B cell (primary cell): ENCODE results near the gene KISS1R. TPM values are rescaled to one million over a fixed set of nuclear protein-coding genes. Genes with fewer than 3 reads are reported as not detected.

Source experiments
- ATAC-seq: fragments of 200-7000 bp; cut with Tn5 transposase; one replicate; pipeline ENCODE4 v1.10.0; 2021; ENCODE audit warnings: low read depth, mild to moderate bottlenecking, moderate number of reproducible peaks, moderate library complexity
- CTCF ChIA-PET: fragments of 350-600 bp; sonication (Branson Sonifier 250); formaldehyde crosslinking; loops from one replicate; lab custom pipeline; 2021; ENCODE audit warnings: antibody characterized with exemption, inconsistent platforms; lab: Charles Lee
- POLR2A ChIA-PET: fragments of 350-600 bp; sonication (Branson Sonifier 250); formaldehyde crosslinking; loops from one replicate; lab custom pipeline; 2021; ENCODE audit warnings: antibody characterized with exemption; lab: Charles Lee
- DNase-seq: peaks from one replicate; pipeline ENCODE4 v3.0.0; 2013
- H2AFZ ChIP-seq: 2 replicates; pipeline ENCODE4 v1.6.1; 2012; ENCODE audit warnings: mild to moderate bottlenecking, low read depth, low read length; ENCODE audit not compliant: insufficient read depth, poor library complexity, severe bottlenecking
- H3K27ac ChIP-seq, 2 donors: 1 replicate in 1 of 2; 2 replicates in 1 of 2; pipeline ENCODE4 v1.5.1; 2012 to 2013; ENCODE audit warnings: low read length in 2 of 2, mild to moderate bottlenecking in 2 of 2, moderate library complexity in 1 of 2
- H3K27me3 ChIP-seq, 4 experiments: fragments of 200-600 bp in 1 of 4; sonication (generic) in 1 of 4; replicated peaks in 1 of 4; 1 replicate in 2 of 4; 2 replicates in 2 of 4; pipeline versions ENCODE4 v1.6.1 to v1.7.0; 2013 to 2016; ENCODE audit warnings: low read length in 3 of 4, mild to moderate bottlenecking in 2 of 4, mixed read lengths in 1 of 4, moderate library complexity in 1 of 4; ENCODE audit not compliant: insufficient read depth in 4 of 4, control insufficient read depth in 3 of 4; ENCODE audit errors: control extremely low read depth in 1 of 4
- H3K36me3 ChIP-seq, 2 experiments: replicated peaks in 1 of 2; 1 replicate in 1 of 2; 2 replicates in 1 of 2; pipeline versions ENCODE4 v1.6.1 to v1.7.1; 2013; ENCODE audit warnings: low read length in 1 of 2; ENCODE audit not compliant: insufficient read depth in 2 of 2, control insufficient read depth in 1 of 2; ENCODE audit errors: control extremely low read depth in 1 of 2, extremely low read depth in 1 of 2
- H3K4me1 ChIP-seq, 2 donors: fragments of 200-600 bp in 1 of 2; sonication (generic) in 1 of 2; 1 replicate in 1 of 2; 2 replicates in 1 of 2; pipeline versions ENCODE4 v1.5.1 to v1.6.1; 2013 to 2017; ENCODE audit warnings: low read length in 2 of 2; ENCODE audit not compliant: control insufficient read depth in 2 of 2, insufficient read depth in 2 of 2
- H3K4me2 ChIP-seq: replicated peaks from 2 replicates; pipeline ENCODE3; 2012; ENCODE audit warnings: mild to moderate bottlenecking, low read depth, low read length; ENCODE audit not compliant: poor library complexity, severe bottlenecking
- H3K4me3 ChIP-seq, 5 experiments: fragments of 200-600 bp in 1 of 5; sonication (generic) in 1 of 5; 1 replicate in 3 of 5; 2 replicates in 2 of 5; pipeline versions ENCODE4 v1.5.1 to v1.7.0; 2011 to 2016; ENCODE audit warnings: low read length in 4 of 5, mild to moderate bottlenecking in 4 of 5, low read depth in 2 of 5, control low read depth in 1 of 5, moderate library complexity in 1 of 5; ENCODE audit not compliant: insufficient read depth in 1 of 5; ENCODE audit errors: control extremely low read depth in 1 of 5, extremely low read depth in 1 of 5
- H3K79me2 ChIP-seq: fragments of 200-600 bp; sonication (generic); one replicate; pipeline ENCODE4 v1.6.0; 2016; ENCODE audit warnings: low read length; ENCODE audit not compliant: control insufficient read depth, insufficient read depth
- H3K9ac ChIP-seq: fragments of 200-600 bp; sonication (generic); 2 replicates; pipeline ENCODE4 v1.6.1; 2017; ENCODE audit warnings: mild to moderate bottlenecking, low read length, moderate library complexity
- H3K9me3 ChIP-seq, 3 donors: one replicate each; pipeline versions ENCODE4 v1.6.1 to v1.7.1; 2013; ENCODE audit warnings: low read length in 2 of 3; ENCODE audit not compliant: control insufficient read depth in 2 of 3, insufficient read depth in 1 of 3; ENCODE audit errors: control extremely low read depth in 1 of 3
- H4K20me1 ChIP-seq: 2 replicates; pipeline ENCODE4 v1.6.0; 2012; ENCODE audit warnings: mild to moderate bottlenecking, low read length; ENCODE audit not compliant: insufficient read depth, control insufficient read depth, poor library complexity, severe bottlenecking
- H3K27ac Mint-ChIP-seq: one replicate; pipeline ENCODE4 v1.8.0; 2021; ENCODE audit warnings: mixed read lengths
- H3K27me3 Mint-ChIP-seq: one replicate; pipeline ENCODE4 v1.8.0; 2021; ENCODE audit warnings: mixed read lengths
- H3K4me1 Mint-ChIP-seq: one replicate; pipeline ENCODE4 v1.8.0; 2021; ENCODE audit warnings: mixed read lengths
- H3K4me3 Mint-ChIP-seq: one replicate; pipeline ENCODE4 v1.8.0; 2021; ENCODE audit warnings: mixed read lengths
- H3K9me3 Mint-ChIP-seq: one replicate; pipeline ENCODE4 v1.8.0; 2022; ENCODE audit warnings: mixed read lengths; ENCODE audit not compliant: insufficient read depth
- CTCF ChIP-seq: fragments of 200-600 bp; IDR thresholded peaks from one replicate; pipeline ENCODE4 v1.8.0; 2022; ENCODE audit warnings: antibody characterized with exemption, mild to moderate bottlenecking
- EZH2 ChIP-seq: IDR thresholded peaks from 2 replicates; pipeline ENCODE4 v1.6.1; 2012; ENCODE audit warnings: borderline replicate concordance, low read depth, mild to moderate bottlenecking, moderate library complexity, low read length; ENCODE audit not compliant: insufficient read depth, poor library complexity, severe bottlenecking
- WGBS: methylation state at CpG from one replicate; pipeline ENCODE4 v1.1.5; 2013; ENCODE audit warnings: missing lambda C conversion rate; ENCODE audit not compliant: insufficient coverage; 5-methylcytosine and 5-hydroxymethylcytosine counted together
- intact Hi-C: fragments of 100-400 bp; cut with micrococcal nuclease; formaldehyde crosslinking; loops from one replicate; pipeline ENCODE4 v1.10.0; 2022
- polyA plus RNA-seq: library from polyadenylated mRNA; depleted of rRNA; stranded (reverse); fragments of >200 nt; gene quantifications from 2 replicates; pipeline ENCODE4 v1.2.3, GENCODE V29; 2012
- total RNA-seq, 2 donors: library from RNA; stranded (reverse); fragments of 120-200 nt in 1 of 2; gene quantifications; 1 replicate in 1 of 2; 2 replicates in 1 of 2; pipeline versions ENCODE4 v1.2.3 to v1.2.4, GENCODE V29; 2013 to 2022

The KISS1R gene
- total and polyA plus RNA-seq, 2 donors (not counting 1 experiment from before 2014, with no cell fraction given) = 0.79 to 1.3 TPM

GRCh38 chr19:892894-893689 lies 24.0 kb upstream of the KISS1R start, which contains the start of the genes MED16 and RNU6-9:
Gene MED16 (minus strand): TSS chr19:893187. CDS start chr19:891131, 2,056 bp downstream.
Gene RNU6-9 (plus strand): TSS chr19:893484.
- ATAC-seq = peak; percentile 92
- Histone ChIP-seq H3K4me3 (peak within 1 kb of the TSS; percentile 52 to 91 (median 76)), H3K79me2 (peaks cover 31% of the 10 kb centered on the region), H3K4me2 (peak within 1 kb of the TSS; percentile 92), H3K36me3 (peaks cover 0 to 32% of the 10 kb centered on the region in 2 experiments), H3K4me1 (peaks cover 5 to 31% of the 10 kb centered on the region in 2 donors), H3K27me3 (no peaks in the 10 kb centered on the region), H3K27ac (peak within 1 kb of the TSS; percentile 96 to 98), H2AFZ (peak within 1 kb of the TSS; percentile 85), H4K20me1 (peaks cover 23% of the 10 kb centered on the region), H3K9me3 (no peaks in the 10 kb centered on the region), H3K9ac (peak within 1 kb of the TSS; percentile 90)
- no peaks in the 10 kb centered on the region for H3K27me3 Mint-ChIP-seq
- peak within 1 kb of the TSS; percentile 100 for H3K27ac Mint-ChIP-seq
- ChIA-PET POLR2A (interaction anchor here (0.6 to 3.8 kb wide), 12 partner anchors 9 to 373 kb away, joined by 3 to 56 read pairs (median 4); no protein-coding TSS in a partner anchor), CTCF (interaction anchor here (0.6 to 2.6 kb wide), 17 partner anchors 9 to 352 kb away, joined by 3 to 35 read pairs (median 4); partner anchors contain the start of gene WDR18)
- peak; percentile 97 for DNase-seq
- TF ChIP-seq CTCF (no peak), EZH2 (no peak)
- H3K9me3 Mint-ChIP-seq = no peaks in the 10 kb centered on the region
- peak within 1 kb of the TSS; percentile 95 for H3K4me3 Mint-ChIP-seq
- intact Hi-C loops = loop anchor here (1.0 to 2.0 kb wide), 2 partner anchors 16 to 30 kb away; no protein-coding TSS in a partner anchor
- peaks cover 17% of the 10 kb centered on the region for H3K4me1 Mint-ChIP-seq
- WGBS = under 1% methylated on average over 55 of the region's 69 CpGs
